Smooth muscle cell (in vitro differentiated cells): Measurements from ENCODE around the gene OBSL1. TPM values are rescaled to one million over a fixed set of nuclear protein-coding genes. Genes with fewer than 3 reads are reported as not detected.

Experiments
- DNase-seq: peaks from one replicate; lab custom pipeline; 2025; ENCODE audit not compliant: unreplicated experiment; lab: John Stamatoyannopoulos, UW
- H2AFZ ChIP-seq: fragments of 200-600 bp; sonication (generic); 2 replicates; pipeline ENCODE4 v1.6.0; 2016; ENCODE audit warnings: antibody characterized with exemption, low read depth, mild to moderate bottlenecking
- H3F3A ChIP-seq: fragments of 200-600 bp; sonication (generic); 2 replicates; pipeline ENCODE4 v1.6.0; 2017; ENCODE audit warnings: antibody characterized with exemption, low read depth
- H3K27ac ChIP-seq: fragments of 200-600 bp; sonication (generic); 2 replicates; pipeline ENCODE4 v1.5.1; 2016; ENCODE audit warnings: low read depth, mild to moderate bottlenecking
- H3K27me3 ChIP-seq: fragments of 200-600 bp; sonication (generic); 2 replicates; pipeline ENCODE4 v1.6.1; 2016; ENCODE audit warnings: low read depth, mild to moderate bottlenecking
- H3K36me3 ChIP-seq: fragments of 200-600 bp; sonication (generic); 2 replicates; pipeline ENCODE4 v1.5.1; 2016; ENCODE audit warnings: low read depth
- H3K4me1 ChIP-seq: fragments of 200-600 bp; sonication (generic); 2 replicates; pipeline ENCODE4 v1.5.1; 2016; ENCODE audit warnings: low read depth
- H3K4me2 ChIP-seq: fragments of 200-600 bp; sonication (generic); 2 replicates; pipeline ENCODE4 v1.6.0; 2016; ENCODE audit warnings: mild to moderate bottlenecking
- H3K4me3 ChIP-seq: fragments of 200-600 bp; sonication (generic); 2 replicates; pipeline ENCODE4 v1.5.1; 2016; ENCODE audit warnings: mild to moderate bottlenecking
- H3K79me2 ChIP-seq: fragments of 200-600 bp; sonication (generic); 2 replicates; pipeline ENCODE4 v1.6.0; 2016; ENCODE audit warnings: low read depth, mild to moderate bottlenecking
- H3K9ac ChIP-seq: fragments of 200-600 bp; sonication (generic); 2 replicates; pipeline ENCODE4 v1.6.0; 2016; ENCODE audit warnings: low read depth
- H3K9me3 ChIP-seq: fragments of 200-600 bp; sonication (generic); replicated peaks from 2 replicates; pipeline ENCODE4 v1.5.1; 2016; ENCODE audit warnings: low read depth
- H4K20me1 ChIP-seq: fragments of 200-600 bp; sonication (generic); 2 replicates; pipeline ENCODE4 v1.6.0; 2016; ENCODE audit warnings: low read depth
- WGBS: methylation state at CpG from one replicate; pipeline ENCODE4 v1.1.7; 2016; ENCODE audit warnings: low lambda C conversion rate; 5-methylcytosine and 5-hydroxymethylcytosine counted together
- polyA plus RNA-seq: library from polyadenylated mRNA; unstranded; fragments of >200 nt; fragmentation: Nextera tagmentation; extraction: Ambion mirVana; gene quantifications from 2 replicates; pipeline ENCODE4 v1.2.1, GENCODE V29; 2016
- total RNA-seq: library from RNA; depleted of rRNA; stranded (reverse); fragments of >200 nt; gene quantifications from 2 replicates; pipeline ENCODE4 v1.2.3, GENCODE V29; 2014
- TF ChIP-seq, protein P1 (sequence below): fragments of 200-600 bp; sonication (generic); IDR thresholded peaks from 2 replicates; pipeline ENCODE4 v1.5.1; 2017; ENCODE audit warnings: borderline replicate concordance, mild to moderate bottlenecking, antibody characterized with exemption; ENCODE audit not compliant: insufficient read depth, poor library complexity, severe bottlenecking

OBSL1 gene
- total and polyA plus RNA-seq, 2 experiments from 2014 or later: 51.1 to 71.9 TPM

DNA sequence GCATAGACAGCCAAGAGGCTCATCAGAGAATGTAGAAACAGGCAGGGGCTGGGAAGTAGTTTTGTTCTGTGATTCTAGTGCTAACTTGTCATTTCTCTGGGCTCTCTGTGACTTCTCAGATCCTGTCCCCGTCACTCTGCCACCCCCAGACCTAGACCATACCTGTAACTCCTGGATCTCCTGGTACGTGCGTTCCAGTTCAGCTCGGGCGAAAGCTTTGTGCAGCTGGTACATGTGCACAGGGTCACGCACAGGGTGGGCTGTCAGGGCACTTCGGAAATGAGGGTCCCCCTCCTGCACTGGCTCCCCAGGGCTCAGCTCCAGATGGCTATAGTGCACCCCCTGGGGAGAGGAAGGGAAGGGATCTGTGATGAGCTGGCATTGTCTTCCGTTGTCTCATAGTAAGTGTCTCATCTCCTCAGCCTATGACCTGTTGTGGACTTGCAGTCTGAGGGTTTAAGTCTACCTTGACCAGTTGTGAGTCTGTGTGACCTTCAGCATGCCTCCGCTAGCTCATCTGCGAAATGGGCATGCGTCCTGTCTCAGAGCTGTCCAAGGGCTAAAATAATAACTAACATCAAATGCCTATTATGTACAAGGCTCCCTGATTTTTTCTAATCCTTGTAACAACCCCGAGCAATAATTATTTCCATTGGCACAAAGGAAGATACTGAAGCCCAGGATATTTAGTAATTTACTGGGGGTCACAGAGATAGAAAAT, 30.4 kb downstream of the OBSL1 start:
- 90% methylated on average over 12 of the region's 12 CpGs for WGBS
- H2AFZ ChIP-seq: no peak overlapping the region
- no peak overlapping the region for H3K4me3 ChIP-seq
- H3K36me3 ChIP-seq: no peaks in the 10 kb centered on the region
- H3K79me2 ChIP-seq: peaks cover 9% of the 10 kb centered on the region
- no peak overlapping the region for H3K9ac ChIP-seq
- no peak overlapping the region for H3K27ac ChIP-seq
- no peaks in the 10 kb centered on the region for H3K27me3 ChIP-seq
- H3K4me2 ChIP-seq: no peak overlapping the region
- H3K4me1 ChIP-seq: peaks cover 18% of the 10 kb centered on the region
- DNase-seq: no peak
- H3K9me3 ChIP-seq: no peaks in the 10 kb centered on the region
- H3F3A ChIP-seq: no peaks in the 10 kb centered on the region
- TF ChIP-seq, protein P1, sequence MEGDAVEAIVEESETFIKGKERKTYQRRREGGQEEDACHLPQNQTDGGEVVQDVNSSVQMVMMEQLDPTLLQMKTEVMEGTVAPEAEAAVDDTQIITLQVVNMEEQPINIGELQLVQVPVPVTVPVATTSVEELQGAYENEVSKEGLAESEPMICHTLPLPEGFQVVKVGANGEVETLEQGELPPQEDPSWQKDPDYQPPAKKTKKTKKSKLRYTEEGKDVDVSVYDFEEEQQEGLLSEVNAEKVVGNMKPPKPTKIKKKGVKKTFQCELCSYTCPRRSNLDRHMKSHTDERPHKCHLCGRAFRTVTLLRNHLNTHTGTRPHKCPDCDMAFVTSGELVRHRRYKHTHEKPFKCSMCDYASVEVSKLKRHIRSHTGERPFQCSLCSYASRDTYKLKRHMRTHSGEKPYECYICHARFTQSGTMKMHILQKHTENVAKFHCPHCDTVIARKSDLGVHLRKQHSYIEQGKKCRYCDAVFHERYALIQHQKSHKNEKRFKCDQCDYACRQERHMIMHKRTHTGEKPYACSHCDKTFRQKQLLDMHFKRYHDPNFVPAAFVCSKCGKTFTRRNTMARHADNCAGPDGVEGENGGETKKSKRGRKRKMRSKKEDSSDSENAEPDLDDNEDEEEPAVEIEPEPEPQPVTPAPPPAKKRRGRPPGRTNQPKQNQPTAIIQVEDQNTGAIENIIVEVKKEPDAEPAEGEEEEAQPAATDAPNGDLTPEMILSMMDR: no peak
- peaks cover 51% of the 10 kb centered on the region for H4K20me1 ChIP-seq

DNA sequence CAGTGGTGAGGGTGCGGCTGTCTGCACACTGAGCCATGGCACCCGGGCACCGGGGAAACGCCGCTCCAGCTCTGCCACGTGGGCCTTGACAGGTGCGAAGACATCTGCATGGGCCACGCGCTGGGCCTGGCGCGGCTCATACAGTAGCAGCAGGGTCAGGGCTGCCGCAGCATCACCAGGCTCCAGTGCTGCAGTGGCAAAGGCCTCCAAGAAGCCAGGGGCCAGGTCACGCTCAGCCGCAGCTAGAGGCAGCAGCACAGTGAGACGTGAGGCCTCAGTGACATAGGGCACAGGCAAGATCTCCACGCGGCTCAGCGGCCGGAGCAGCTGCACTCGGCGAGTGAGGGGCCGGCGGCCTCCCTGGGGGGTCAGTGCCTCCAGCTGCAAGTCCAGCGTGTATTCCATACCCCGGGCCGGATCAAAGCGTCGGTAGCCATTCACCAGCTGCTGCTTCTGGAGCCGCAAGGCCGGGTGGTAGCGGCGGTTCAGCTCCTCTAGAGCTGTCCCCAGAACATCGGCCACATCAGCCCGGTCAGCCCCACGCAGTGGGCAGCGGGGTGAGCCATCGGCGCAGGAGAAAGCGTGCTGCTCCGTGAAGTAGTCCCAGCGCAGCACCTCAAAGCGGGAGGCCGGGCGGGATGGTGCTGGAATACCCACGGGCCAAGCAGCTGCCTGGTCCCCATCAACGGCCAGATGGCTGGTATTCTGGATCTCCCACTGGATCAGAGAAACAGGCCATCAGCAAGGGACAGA, 31.2 kb downstream of the OBSL1 start:
- TF ChIP-seq, protein P1: no peak
- Histone ChIP-seq H3K36me3 (no peaks in the 10 kb centered on the region), H3K4me3 (no peak overlapping the region), H3K9me3 (no peaks in the 10 kb centered on the region), H3K27me3 (no peaks in the 10 kb centered on the region), H2AFZ (no peak overlapping the region), H4K20me1 (peaks cover 51% of the 10 kb centered on the region), H3K9ac (no peak overlapping the region), H3F3A (no peaks in the 10 kb centered on the region), H3K4me2 (no peak overlapping the region), H3K79me2 (peaks cover 9% of the 10 kb centered on the region), H3K4me1 (peaks cover 18% of the 10 kb centered on the region), H3K27ac (no peak overlapping the region)
- DNase-seq: no peak
- 96% methylated on average over 46 of the region's 46 CpGs for WGBS

DNA sequence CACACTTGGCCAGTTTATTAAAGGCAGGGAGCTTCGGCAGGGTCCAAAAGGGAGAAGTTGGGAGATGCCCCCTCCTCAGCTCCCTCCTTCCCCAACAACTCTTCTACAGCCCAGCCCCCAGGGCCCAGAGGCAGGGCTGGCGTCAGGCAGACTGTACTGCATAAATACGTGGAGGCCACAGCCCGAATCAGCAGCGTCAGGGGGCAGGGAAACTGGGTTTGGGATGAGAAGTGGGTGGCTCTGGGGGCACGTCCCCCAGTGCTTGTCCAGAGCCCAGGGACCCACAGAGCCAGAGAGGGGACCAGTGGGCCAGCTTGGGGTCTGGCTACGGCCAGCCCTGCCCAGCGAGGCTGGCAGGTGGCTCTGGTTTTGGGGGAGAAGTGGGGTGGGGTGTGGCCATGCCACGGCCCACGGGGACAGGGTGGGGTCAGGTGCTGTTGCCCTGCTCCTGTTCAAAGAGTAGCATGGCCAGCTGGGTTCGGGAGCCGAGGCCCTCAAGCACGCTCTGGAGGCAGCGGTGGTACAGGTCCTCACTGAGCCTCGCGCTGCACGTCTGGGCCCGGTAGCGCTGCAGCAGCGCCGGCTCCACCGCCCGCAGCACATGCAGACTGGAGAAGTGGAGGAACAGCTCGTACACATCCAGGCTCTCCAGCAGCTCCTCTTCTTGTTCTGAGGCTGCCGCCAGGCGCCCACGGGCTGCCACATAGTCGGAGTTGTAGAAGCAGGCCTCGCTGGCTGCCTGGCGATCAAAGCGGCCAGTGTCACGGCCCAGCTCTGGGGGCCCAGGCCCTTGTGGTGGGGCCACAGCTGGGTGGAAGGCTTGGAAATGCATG, 32.2 kb downstream of the OBSL1 start:
- Histone ChIP-seq H2AFZ (no peak overlapping the region), H3K4me2 (no peak overlapping the region)

More for the DNA sequence above, 32.2 kb downstream of the OBSL1 start:
- Histone ChIP-seq H3K27me3 (no peaks in the 10 kb centered on the region), H3K36me3 (no peaks in the 10 kb centered on the region), H3F3A (no peaks in the 10 kb centered on the region), H3K4me1 (peaks cover 13% of the 10 kb centered on the region), H3K9me3 (no peaks in the 10 kb centered on the region), H3K9ac (no peak overlapping the region), H3K79me2 (peaks cover 9% of the 10 kb centered on the region), H4K20me1 (peaks cover 51% of the 10 kb centered on the region), H3K27ac (no peak overlapping the region), H3K4me3 (no peak overlapping the region)
- no peak for DNase-seq
- WGBS: 94% methylated on average over 30 of the region's 32 CpGs
- TF ChIP-seq, protein P1: no peak
